ENCODE data around the gene GABBR2.

GABBR2 gene

GRCh38 chr9:98321269-98321668, 387.5 kb downstream of the GABBR2 start:
- CTCF ChIA-PET, result no interaction called here
- TF ChIP-seq CTCF (conservative IDR thresholded peaks at IDR 0.05; ENCODE audit: low read depth), result no peak

GRCh38 chr9:98318834-98319478, 389.8 kb downstream of the GABBR2 start:
- H3K27ac ChIP-seq, result no peak overlapping the region
- ChIA-PET POLR2A (ENCODE audit: low non-redundant PET) (no interaction called here), CTCF (interaction anchor here (0.6 to 1.1 kb wide), 4 partner anchors 11 to 456 kb away, joined by 3 to 5 read pairs (median 4); no protein-coding TSS in a partner anchor)
- TF ChIP-seq CTCF (conservative IDR thresholded peaks at IDR 0.05; ENCODE audit: low read depth), result no peak
- DNase-seq (ENCODE audit: low spot score), result no peak

More at GRCh38 chr9:98321269-98321668, 387.5 kb downstream of the GABBR2 start:
- DNase-seq (ENCODE audit: low spot score), result no peak
- no peak overlapping the region for H3K27ac ChIP-seq
- POLR2A ChIA-PET (ENCODE audit: low non-redundant PET), result no interaction called here

GRCh38 chr9:98318041-98318790, 390.5 kb downstream of the GABBR2 start:
- CTCF ChIA-PET, result interaction anchor here (0.7 to 1.1 kb wide), 3 partner anchors 21 to 457 kb away, joined by 3 read pairs; no protein-coding TSS in a partner anchor
- POLR2A ChIA-PET (ENCODE audit: low non-redundant PET), result no interaction called here
- DNase-seq (ENCODE audit: low spot score), result no peak
- no peak for TF ChIP-seq CTCF (conservative IDR thresholded peaks at IDR 0.05; ENCODE audit: low read depth)
- no peak overlapping the region for H3K27ac ChIP-seq

GRCh38 chr9:98317134-98317857, 391.4 kb downstream of the GABBR2 start:
- CTCF ChIA-PET, result interaction anchor here (0.6 kb wide), 1 partner anchor 457 kb away, joined by 3 read pairs; no protein-coding TSS in a partner anchor
- no peak for DNase-seq (ENCODE audit: low spot score)
- POLR2A ChIA-PET (ENCODE audit: low non-redundant PET), result no interaction called here
- H3K27ac ChIP-seq, result no peak overlapping the region
- no peak for TF ChIP-seq CTCF (conservative IDR thresholded peaks at IDR 0.05; ENCODE audit: low read depth)

GRCh38 chr9:98316445-98317133, 392.1 kb downstream of the GABBR2 start:
- H3K27ac ChIP-seq, result no peak overlapping the region
- CTCF ChIA-PET, result interaction anchor here (0.6 to 1.5 kb wide), 10 partner anchors 9 to 481 kb away, joined by 3 to 18 read pairs (median 5); no protein-coding TSS in a partner anchor
- no peak for DNase-seq (ENCODE audit: low spot score)
- TF ChIP-seq CTCF (conservative IDR thresholded peaks at IDR 0.05; ENCODE audit: low read depth), result no peak
- POLR2A ChIA-PET (ENCODE audit: low non-redundant PET), result interaction anchor here (0.7 kb wide), 1 partner anchor 448 kb away, joined by 5 read pairs; no protein-coding TSS in a partner anchor

Measured in RWPE1 (cell line).